Islet of Langerhans (tissue), 1 donor: ENCODE data around the gene FEV.
A peak's percentile ranks its signal among the peaks of the same experiment; 100 is the strongest.

Experiments
- FAIRE-seq: peaks from one replicate; lab custom pipeline; 2011; peaks lifted over from hg19 to GRCh38; lab: Jason Lieb, UNC

Gene FEV

DNA sequence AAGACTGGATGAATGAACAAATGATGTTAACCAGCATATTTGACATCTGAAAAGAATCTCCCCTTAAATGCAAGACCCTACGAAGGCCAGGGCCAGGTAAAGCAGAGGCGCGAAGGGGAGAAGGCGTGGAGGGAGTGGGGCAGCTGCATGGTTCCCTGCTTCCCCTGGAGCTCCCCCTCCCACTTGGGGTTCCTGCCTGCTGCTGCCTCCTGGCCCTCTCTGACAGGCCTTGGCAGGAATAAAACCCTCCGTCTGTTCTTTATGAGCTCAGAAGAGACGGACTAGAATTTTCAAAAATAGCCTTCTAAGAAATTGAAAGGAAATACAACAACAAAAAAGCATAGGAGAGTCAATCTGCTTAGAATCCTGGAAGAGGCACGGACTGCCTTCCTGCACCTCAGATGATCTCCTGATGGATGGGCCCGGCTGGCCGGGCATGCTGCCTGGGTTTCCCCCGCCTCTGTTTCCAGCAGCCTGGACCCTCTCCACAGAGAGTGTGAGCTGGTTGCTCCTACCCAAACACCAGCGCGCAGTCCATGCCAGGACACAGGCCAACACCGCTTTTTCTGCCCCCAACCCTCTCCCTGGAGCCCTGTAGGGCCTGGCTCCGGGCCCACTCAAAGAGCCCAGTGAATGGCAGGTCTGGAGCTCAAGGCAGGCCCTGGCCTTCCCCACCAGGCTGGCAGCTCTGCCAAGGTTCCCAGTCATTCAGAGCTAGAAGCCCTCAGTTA is 32.4 kb upstream of the FEV start:
- FAIRE-seq, result no peak

DNA sequence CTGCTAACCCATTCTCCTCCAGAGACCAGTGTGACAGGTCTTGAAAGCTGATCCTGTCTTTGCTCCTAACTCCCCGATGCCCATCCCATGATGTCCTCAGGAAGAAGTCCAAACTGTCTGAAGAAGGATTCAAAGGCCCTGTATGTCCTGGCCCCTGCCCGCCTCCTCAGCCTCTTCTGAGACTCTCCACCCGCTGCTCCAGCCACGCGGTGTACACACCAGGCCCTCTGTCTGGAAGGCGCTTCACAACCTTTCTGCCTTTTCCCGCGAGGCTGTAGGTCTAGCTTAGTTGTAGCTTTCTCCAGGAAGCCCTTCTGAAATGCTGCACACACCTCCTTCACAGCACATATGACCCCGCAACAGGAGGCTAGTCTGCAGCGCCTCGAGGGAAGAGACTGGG is 31.7 kb upstream of the FEV start:
- no peak for FAIRE-seq

DNA sequence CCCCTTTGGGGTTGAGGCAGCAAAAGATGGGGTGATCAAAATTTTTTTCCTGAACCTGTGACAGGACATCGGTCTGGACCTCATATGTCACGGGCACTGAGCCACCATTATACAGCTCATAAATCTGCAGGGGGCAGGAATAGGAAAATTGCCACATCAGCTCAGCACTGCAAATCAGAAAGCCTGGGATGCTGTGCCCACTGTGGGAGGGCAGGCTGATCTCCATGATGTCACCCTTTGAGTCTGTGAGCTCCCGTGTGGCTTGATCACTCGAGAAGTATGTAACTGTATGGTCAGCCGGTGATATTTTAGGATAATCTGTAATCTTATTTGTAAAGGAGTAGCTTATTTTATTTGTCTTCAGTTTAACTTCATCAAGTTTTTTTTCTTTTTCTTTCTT is 25.9 kb upstream of the FEV start:
- no peak for FAIRE-seq

DNA sequence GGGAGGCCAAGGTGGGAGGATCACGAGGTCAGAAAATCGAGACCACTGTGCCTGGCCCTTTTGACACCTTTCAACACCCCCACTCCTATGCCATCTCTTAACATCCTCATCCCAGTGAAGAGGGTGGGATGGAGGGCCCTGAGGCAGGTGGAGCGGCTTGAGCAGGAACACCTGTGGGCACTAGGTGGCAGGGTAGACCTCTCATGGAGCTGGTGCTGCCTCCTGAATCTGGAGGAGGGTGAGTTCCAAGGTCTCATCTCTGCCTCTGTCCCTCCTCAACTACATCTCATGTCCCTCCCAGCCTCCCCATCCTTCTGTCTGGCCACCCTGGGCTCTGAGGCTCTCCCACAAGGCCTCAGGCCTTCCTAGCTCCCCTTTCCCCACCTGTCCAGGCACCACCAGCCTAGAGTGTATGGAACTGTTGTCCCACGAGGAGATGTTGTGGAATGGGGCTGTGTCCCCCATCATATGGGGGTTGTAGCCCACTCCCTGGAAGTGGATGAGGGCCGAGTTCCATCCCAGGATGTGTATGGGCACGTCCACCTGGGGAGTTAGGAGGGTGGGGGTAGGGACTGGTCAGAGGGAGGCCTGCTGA is 25.3 kb upstream of the FEV start:
- no peak for FAIRE-seq

DNA sequence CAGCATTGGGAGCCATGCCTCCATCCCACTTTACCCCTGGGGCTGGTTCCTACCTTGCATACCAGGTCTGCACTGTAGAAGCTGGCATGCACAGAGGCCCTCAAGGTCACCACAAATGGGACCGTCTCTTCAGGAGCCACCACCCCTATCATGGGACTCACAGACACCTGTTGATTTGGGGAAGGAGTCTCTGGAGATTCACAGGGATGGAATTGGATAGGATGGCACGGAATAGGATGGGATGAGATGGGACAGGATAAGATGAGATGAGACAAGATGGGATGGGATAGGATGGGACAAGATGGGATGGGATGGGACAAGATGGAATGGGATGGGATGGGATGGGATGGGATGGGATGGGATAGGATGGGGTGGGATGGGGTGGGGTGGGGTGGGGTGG is 24.3 kb upstream of the FEV start:
- no peak for FAIRE-seq

DNA sequence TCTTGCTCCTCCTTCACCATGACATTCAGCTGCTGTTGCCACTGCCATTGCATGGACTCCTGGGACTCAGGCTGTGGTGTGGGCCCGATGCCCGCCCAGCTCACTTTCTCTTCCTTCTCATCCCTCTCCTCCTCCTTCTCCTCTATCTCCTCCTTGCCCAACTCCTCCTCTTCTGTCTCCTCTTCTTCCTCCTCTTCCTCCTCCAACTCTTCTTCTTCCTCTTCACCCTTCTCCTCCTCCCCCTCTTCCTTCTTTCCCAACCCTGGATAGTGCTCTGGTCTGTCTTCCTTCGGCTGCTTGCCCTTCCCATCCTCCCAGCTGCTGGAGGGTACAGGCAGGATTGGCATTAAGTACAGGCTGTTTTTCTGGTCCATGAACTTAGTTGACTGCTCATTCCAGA is 19.0 kb upstream of the FEV start:
- no peak for FAIRE-seq

DNA sequence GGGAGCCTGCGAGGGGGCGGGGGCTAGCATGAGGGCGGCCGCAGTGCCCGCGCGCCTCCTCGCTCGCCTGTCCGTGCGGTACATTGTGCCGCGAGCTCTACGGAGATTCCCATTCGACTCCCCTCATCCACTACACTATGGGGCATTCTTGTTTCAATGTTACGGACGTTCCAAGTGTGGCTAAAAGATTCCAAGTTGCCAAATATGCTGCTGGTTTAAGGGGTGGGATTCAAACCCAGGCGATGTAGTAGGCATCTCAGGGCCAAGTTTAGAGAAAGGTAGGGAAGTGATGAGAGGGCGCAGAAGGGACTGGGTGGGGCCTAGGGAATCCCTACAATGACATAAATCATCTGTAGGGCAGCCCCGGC is 18.3 kb upstream of the FEV start:
- no peak for FAIRE-seq

DNA sequence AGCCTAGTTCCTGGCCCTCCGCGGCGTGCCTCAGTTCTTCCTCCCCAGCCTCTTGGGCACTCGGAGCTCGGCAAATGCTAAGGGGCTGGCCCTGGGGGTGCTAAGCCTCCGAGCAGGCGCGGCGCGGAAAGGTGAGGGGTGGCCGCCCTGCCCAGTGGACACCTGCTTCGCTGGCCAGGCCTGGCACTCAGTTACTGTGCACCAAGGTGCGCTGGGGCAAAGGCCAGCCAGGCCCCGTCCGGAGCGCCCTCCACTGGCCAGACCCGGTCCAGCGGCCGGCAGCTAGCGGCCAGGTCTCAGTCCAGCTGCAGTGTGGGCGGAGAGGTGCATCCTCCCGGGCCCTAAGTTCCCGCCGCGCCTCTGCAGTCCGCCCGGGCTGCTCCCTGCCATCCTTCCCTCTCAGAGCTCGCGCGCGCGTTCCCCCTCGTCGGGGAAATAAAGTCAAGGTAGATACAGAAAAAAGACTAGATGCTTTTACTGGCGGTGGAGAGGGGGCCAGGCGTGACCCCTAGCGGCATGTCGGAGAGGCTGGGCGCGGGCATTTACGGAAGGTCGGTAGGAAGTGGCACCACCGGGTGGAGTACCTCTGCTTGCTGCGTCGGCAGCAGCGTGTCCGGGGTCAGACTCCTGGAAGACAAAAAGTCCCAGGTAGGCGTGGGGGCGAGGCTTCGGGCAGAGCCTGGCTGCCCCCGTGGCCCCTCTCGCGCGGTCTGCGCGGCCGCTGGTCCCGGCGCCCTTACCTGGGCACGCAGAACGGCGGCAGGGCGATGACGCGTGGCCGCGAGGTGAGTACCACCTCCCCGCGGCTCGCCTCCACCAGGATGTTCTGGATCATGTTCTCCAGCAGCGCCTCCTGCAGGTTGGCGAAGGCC is 17.6 kb upstream of the FEV start:
- FAIRE-seq, result no peak

DNA sequence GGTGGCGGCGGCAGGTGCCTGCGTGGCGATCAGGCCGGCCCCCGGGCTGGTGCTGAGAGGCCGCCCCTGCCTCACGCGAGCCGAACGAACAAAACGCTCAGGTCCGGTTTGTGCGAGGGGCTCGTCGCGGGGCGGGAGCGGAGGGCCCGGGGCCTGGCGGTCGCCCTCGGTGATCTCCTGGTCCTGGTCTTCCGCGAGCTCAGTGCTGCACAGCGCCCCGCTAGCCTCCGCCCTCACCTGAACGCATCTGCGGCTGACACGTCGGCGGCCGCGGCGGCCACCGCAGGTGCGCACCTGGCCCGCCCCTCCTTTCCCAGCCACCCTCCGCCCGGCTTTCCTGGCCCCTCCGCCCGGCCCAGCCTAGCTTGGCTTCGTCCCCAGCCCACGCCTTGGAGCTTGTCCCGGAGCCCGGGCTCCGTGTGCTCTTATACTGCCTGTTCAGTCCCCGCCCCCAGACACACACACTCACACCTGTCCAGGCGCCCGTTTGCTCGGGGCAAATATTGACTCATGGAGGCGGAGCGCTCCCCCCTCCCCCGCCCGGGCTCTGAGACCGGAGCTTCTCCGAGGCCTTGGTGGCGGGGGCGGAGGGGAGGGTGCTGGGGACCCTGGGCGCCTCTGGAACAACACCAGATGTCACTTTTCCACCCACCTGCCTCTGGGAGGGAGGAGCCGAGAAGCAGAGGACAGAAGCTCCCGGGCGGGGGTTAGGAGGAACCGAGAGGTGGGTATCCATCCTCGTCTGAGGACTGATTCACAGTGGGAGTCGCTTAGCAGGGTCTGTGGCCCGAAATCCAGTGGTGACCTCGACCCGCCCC is 16.8 kb upstream of the FEV start:
- FAIRE-seq, result peak; percentile 17

DNA sequence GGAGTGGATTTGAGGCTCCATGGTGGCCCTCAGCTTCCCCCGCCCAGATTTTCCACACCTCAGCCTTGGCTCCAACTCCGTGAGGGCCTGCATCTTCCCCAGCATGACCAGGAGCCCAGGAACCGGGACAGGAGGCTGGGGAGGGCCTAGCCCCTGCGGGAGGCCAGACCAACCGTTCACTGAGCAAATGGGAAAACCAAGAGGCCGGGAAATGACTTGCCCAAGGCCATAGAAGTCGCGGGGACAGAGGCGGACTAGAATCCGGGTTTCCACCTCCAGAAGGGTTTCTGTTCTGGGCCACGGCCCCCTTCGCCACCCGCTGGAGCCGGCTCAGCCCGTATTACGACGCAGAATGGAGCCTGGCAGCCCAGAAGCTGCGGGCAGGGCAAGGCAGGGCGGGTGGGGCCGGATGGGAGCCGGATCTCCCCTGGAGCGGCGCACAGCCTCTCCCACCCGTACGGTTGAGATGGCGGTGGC is 16.2 kb upstream of the FEV start:
- no peak for FAIRE-seq

DNA sequence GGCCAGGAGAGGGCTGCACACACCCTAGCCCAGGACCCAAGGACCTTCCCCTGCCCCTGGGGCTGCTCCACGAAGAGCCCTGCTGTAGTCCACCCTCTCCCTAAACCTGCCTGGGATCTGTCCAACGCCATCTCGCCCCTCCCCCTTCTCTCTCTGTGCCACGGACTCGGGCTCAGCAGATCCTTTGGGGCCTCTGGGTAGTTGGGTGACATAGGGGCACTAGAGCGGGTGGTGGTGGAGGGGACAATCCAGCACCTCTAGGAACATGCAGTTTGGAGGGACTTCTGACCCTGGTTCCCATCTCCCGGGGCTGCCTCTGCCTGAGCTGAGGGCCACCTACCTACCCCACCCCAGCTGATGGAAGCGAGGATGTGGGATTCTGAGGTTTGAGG is 15.6 kb upstream of the FEV start:
- no peak for FAIRE-seq

DNA sequence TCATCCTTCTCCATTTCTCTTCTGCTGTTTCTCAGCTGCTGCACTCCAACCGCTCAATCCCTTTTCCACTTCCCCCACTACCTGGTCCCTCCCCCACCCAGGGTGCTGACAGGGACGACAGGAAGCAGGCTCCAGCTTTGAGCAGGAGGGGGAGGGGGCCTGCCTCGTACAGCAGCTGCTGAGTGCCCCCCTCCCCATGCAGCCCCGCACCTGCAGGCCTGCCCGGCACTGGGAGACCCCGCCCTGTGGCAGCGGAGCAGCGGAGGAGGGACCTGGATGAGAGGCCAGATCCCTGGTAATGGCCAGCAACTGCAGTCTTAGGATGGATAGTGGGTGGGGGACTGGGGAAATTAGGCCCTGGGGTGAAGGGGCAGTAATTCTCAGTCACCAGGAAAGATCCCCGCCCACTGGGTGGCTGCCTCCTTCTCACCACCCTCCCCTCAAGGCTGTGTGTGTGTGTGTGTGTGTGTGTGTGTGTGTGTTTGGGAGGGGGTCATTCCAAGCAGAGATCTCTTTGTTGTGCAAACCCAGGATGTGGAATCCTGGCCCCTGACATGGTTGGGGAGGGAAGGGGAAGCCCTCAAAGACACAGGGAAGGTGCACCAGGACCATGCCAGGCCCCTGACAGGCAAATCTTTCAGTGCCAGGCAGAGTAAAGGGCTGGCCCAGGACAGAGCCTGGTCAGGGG is 15.0 kb upstream of the FEV start:
- no peak for FAIRE-seq

DNA sequence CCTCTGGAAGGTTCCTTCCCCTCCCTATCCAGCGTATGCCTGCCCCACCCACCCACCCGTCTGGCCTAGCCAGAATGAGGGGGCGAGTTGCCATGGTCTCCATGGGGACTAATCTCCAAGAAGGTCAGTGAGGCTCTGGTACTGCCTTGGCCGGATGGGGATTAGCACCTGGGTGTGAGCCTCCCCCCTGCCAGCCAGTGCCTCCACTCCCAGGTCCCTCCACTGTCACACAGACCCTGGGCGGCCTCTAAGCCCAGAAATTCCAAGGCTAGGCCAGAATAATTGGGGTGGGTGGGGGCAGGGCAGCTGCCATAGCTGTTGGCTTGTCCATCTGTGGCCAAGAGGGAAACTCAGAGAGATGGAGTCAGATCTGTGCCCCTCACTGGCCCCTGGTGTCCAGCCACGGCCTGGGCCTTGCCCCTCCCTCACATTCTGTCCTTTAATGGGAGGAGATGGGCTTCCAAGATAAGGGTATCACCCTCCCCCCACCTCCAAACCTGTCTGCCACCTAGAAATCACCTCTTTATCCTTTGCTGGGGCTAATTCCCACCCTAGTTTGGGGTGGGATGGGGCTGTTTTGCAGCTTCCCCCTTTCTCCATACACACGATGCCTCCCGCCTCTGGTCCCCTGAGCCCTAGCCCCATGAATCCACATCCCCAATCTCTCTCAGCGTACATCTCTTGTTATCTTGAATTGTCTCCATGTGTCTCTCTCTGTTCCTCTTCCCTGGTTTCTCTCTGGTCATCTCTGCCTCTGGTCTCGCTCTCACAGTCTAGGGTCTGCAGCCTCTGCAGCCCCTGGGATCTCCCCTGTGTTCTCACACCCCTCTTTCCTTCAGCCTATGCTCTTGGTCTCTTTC is 14.3 kb upstream of the FEV start:
- FAIRE-seq, result no peak

DNA sequence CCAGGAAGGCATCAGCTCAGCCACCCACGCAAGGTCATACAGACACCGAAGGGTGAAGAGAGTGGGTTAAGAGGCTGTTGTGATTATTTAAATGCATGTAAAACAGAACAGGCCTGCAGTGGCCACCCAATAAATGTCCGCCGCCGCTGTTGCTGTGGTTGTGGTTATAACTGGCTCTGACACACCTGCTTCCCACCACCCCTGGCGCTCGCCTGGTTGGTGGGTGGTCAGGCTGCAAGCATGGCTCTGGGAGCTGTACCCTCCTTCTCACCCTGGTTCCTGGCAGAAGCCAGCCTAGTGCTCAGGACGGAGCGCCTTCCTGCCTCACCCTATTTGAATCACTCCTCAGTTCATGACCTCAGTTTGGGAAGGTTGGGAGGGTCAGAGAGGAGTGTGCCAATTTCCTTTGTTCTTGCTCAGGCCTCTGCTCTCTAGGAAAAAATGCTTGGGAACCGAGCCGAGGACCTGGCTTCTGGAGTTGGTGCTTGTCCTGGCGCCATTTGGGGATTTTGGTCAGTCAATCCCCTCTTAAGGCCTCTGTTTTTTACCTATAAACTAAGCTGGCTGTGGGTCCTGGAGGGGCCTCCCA is 13.5 kb upstream of the FEV start:
- FAIRE-seq, result no peak

DNA sequence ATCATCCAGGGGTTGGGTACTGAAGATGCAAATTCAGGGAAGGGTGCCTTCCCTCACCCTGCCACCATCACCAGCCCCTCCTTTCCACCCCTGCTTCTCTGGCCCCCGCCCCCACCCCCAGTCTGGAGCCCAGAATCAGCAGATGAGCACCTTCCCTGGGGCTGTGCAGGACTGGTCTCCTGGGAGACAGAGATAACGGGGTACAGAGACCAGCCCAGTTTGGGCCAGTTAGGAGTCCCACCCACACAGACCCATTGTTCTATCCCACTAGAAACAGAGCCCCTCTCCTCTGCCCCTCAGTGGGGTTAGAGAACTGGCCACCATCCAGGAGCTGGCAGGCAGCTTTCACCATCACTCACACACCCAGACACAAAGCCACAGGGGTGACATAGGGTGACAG is 12.7 kb upstream of the FEV start:
- no peak for FAIRE-seq

DNA sequence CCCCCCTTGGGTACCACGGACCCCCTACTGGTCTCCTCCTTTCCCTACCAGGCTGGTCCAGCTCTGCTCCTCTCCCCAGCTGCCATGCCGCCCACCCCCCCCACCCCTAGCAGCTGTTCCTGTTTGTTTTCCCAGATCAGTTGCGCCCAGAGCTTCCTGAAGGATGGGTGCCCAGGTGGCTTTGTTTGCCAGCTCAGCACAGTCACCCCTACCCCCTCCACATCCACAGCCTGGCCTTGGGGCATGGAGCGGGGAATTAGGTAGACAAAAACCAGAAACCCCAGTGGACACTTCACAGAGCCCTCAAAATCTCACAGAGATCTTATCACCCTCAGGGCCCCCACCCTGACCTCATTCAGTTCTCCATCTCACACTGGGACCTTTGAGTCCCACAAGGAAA is 12.0 kb upstream of the FEV start:
- no peak for FAIRE-seq

DNA sequence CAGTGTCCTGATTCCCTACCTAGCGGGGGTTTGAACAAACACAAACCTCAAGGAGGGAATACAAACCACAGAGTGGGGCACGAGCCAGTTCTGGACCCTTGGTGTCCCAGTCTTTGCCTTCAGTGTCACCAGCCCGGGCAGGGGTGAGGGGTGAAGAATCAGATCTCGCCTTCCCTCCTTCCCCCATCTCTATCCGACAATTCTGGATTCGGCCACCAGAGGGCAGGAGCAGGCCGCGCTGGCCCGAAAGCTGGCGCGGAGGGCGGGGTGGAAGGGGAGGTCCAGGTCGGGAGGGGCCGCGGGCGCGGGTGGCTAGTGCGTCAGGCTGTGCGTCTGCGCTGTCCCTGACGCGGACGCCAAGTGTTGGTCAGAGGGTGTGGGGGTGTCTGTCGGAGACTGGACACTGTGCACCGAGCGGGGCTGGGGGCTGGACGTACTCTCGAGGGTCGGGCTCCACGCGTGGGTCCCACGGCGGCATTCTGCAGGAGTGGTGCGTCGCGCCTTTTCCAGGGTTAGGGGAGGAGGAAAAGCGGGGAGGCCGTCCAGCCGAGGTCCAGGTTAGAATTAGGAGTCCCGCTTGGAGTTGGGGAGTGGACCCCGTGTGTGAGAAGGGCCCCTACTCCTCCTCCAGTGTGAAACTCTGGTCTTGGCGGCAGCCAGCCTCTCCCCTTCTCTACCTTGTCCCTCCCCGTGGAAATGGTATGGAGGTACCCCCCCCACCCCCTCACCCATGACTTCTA is 11.2 kb upstream of the FEV start:
- FAIRE-seq, result peak; percentile 33

DNA sequence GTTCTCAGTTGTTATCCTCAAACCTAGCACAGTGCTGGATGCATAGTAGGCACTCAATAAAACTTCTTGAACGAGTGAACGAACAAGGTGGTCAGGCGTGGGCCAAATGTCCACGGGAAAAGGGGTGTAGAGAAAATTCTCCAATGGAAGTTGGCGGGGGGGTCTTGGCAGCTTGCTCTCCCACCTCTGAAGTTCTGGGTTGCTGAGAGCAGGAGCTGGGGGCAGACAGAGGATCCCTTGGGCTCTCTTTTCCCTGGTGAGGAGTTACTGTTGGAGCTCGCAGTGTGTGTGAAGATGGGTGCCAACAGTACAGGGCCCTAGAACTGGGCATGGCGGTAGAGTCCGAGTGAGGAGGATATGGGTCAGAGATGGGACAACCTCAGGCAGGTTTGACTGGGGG is 10.6 kb upstream of the FEV start:
- no peak for FAIRE-seq

DNA sequence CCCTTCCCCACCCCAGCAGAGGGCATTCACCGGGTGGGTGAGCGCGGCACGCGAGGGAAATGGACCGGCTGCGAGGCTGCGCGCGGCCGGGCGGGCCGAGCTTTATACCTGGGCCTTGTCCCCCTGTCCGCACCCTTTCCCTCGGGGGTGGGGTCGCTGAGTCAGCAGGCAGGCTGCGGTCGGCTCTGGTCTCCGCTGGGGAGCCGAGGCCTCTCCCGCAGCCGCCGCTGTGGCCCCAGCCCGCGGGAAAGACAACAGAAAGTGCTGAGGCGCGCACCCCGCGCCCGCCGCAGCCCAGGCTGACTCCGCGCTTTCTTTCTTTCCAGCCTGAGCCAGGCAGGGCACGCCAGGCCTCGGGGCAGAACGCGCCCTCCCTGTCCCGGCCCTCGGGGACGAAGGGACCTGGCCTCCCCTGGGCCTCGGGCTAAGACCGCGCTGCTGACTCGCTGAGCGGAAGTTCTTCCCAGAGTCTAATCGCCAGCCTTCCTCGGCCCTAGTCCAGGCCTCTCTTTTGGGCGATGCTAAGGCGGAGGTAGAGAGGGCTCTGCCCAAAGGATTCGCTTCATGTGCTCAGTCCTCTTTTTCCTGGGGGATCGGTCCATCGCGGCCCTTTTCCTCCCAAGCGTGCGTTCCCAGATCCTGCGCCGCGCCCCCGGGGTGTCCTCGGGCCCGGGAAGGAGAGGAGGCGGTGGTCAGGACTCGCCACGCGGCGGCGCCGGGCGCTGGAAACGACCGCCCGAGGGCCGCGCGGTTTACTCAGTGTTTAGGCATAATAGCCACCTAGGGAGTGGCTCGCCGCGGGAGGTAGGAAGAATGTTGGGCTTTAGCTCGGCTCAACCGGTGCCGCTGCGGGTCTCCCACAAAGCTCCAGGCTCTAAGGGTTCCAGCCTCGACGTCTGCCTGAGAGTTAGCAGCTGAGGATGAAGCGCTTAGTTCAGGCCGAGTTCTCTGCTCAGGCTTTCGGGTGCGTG is 8.6 kb upstream of the FEV start, which contains the start of gene CRYBA2:
Gene CRYBA2, minus strand, starts transcription at position 78 of the 971 bp plus-strand sequence. CDS start 246 bp downstream, outside the sequence.
- FAIRE-seq, result no peak
